GM18526 (cell line): ENCODE results near the gene TRIM26.

Source experiments
- POLR2A ChIP-seq: IDR thresholded peaks from 3 replicates; pipeline ENCODE4 v1.6.1; 2011; ENCODE audit not compliant: insufficient read length; ENCODE audit errors: extremely low read depth

TRIM26 gene

GRCh38 chr6:30152016-30152673 is 61.1 kb downstream of the TRIM26 start:
- TF ChIP-seq POLR2A = no peak

GRCh38 chr6:30151580-30151979 is 61.6 kb downstream of the TRIM26 start:
- TF ChIP-seq POLR2A = no peak

GRCh38 chr6:30150671-30151395 is 62.4 kb downstream of the TRIM26 start:
- TF ChIP-seq POLR2A = no peak

GRCh38 chr6:30149858-30150550 is 63.2 kb downstream of the TRIM26 start:
- TF ChIP-seq POLR2A = no peak

- TF ChIP-seq POLR2A = no peak
These were observed 64.0 kb downstream of the TRIM26 start for GRCh38 chr6:30149234-30149633.

GRCh38 chr6:30147096-30147495 is 66.1 kb downstream of the TRIM26 start:
- TF ChIP-seq POLR2A = no peak

- TF ChIP-seq POLR2A = no peak
These were observed 67.4 kb downstream of the TRIM26 start for GRCh38 chr6:30145818-30146217.

- no peak for TF ChIP-seq POLR2A
These were observed 68.4 kb downstream of the TRIM26 start for GRCh38 chr6:30144811-30145210.

- no peak for TF ChIP-seq POLR2A
These were observed 69.4 kb downstream of the TRIM26 start for GRCh38 chr6:30143780-30144179.

- TF ChIP-seq POLR2A = no peak
These were observed 70.5 kb downstream of the TRIM26 start for GRCh38 chr6:30142665-30143064.

GRCh38 chr6:30136570-30137286 is 76.5 kb downstream of the TRIM26 start:
- no peak for TF ChIP-seq POLR2A

GRCh38 chr6:30135757-30136156 is 77.4 kb downstream of the TRIM26 start, which contains the start of gene TRIM40:
Gene TRIM40 (plus strand): TSS chr6:30136140. CDS start chr6:30137037, 897 bp downstream.
- TF ChIP-seq POLR2A = no peak

- TF ChIP-seq POLR2A = no peak
These were observed 78.1 kb downstream of the TRIM26 start for GRCh38 chr6:30135147-30135546.
